HG03442 (cell line): ENCODE results near the gene ODC1.

ENCODE experiments used
- ATAC-seq: cut with Tn5 transposase; IDR thresholded peaks from one replicate; pipeline ENCODE4 v1.9.1; 2021; ENCODE audit warnings: mild to moderate bottlenecking, moderate library complexity; ENCODE audit not compliant: unreplicated experiment

The ODC1 gene

GRCh38 chr2:10402653-10403215, 45.4 kb downstream of the ODC1 start:
- ATAC-seq = no peak

GRCh38 chr2:10402062-10402585, 46.0 kb downstream of the ODC1 start:
- no peak for ATAC-seq

GRCh38 chr2:10400978-10401951, 46.9 kb downstream of the ODC1 start:
- ATAC-seq = no peak

GRCh38 chr2:10400568-10400977, 47.6 kb downstream of the ODC1 start:
- ATAC-seq = peak; percentile 54

GRCh38 chr2:10400002-10400401, 48.1 kb downstream of the ODC1 start:
- ATAC-seq = no peak

GRCh38 chr2:10399358-10399757, 48.8 kb downstream of the ODC1 start:
- ATAC-seq = no peak

GRCh38 chr2:10398496-10398895, 49.6 kb downstream of the ODC1 start:
- ATAC-seq = no peak

GRCh38 chr2:10397878-10398277, 50.2 kb downstream of the ODC1 start:
- ATAC-seq = no peak

GRCh38 chr2:10397297-10397875, 50.7 kb downstream of the ODC1 start:
- no peak for ATAC-seq

- ATAC-seq = no peak
Measured at GRCh38 chr2:10396464-10396863, 51.7 kb downstream of the ODC1 start.

GRCh38 chr2:10395893-10396292, 52.2 kb downstream of the ODC1 start:
- ATAC-seq = no peak

- no peak for ATAC-seq
Measured at GRCh38 chr2:10393640-10393982, 54.5 kb downstream of the ODC1 start.

GRCh38 chr2:10392951-10393639, 55.0 kb downstream of the ODC1 start:
- no peak for ATAC-seq

GRCh38 chr2:10392548-10392947, 55.6 kb downstream of the ODC1 start:
- no peak for ATAC-seq

GRCh38 chr2:10392100-10392499, 56.0 kb downstream of the ODC1 start:
- no peak for ATAC-seq

GRCh38 chr2:10390369-10390801, 57.7 kb downstream of the ODC1 start:
- ATAC-seq = no peak
